ENCODE measurements around the gene HCFC1R1.

HCFC1R1 gene

GRCh38 chr16:3035972-3036725 is 12.4 kb upstream of the HCFC1R1 start:
- no peak for DNase-seq (ENCODE audit: low spot score)

- DNase-seq (ENCODE audit: low spot score), result no peak
Observed at GRCh38 chr16:3035289-3035971, 11.7 kb upstream of the HCFC1R1 start.

DNA sequence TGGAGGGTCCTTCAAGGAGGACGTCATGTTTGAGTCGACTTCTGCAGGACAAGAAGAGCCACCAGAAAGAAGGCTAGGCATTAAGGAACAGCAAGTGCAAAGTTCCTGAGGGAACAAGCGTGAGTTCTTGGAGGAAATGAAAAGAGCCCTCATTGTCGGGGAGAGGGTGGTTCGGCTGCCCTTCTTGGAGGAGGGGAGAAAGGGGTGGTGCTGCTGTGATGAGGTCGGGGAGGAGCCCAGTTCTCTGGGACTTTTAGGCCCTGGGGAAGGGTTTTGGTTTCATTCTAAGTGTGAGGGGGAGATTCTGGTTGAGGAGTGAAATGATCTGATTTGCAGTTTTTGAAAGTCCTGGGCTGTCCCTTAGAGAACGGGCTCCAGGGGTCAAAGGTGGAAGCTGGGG is 8.9 kb upstream of the HCFC1R1 start:
- DNase-seq (ENCODE audit: low spot score), result no peak

GRCh38 chr16:3030222-3031212 is 6.8 kb upstream of the HCFC1R1 start:
- DNase-seq (ENCODE audit: low spot score), result no peak

- peak; percentile 67 for DNase-seq (ENCODE audit: low spot score)
Observed at GRCh38 chr16:3029491-3030221, 5.9 kb upstream of the HCFC1R1 start.

- no peak for DNase-seq (ENCODE audit: low spot score)
Observed at GRCh38 chr16:3028716-3029319, 5.1 kb upstream of the HCFC1R1 start.

GRCh38 chr16:3027983-3028715 is 4.4 kb upstream of the HCFC1R1 start:
- peak; percentile 81 for DNase-seq (ENCODE audit: low spot score)

DNA sequence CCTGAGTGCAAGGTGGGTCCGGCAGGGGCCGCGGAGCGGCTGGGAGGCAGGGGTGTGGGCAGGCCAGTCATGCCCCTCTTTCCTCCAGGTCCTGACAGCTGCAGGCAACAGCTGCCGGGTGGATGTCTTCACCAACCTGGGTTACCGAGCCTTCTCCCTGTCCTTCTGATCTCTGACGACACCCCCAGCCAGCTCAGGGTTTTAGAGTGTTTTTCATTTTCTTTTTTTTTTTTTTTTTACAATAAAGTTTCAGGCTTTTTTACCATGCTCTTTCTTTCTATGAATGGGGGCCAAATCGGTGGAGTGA is 3.7 kb upstream of the HCFC1R1 start:
- DNase-seq (ENCODE audit: low spot score), result no peak

DNA sequence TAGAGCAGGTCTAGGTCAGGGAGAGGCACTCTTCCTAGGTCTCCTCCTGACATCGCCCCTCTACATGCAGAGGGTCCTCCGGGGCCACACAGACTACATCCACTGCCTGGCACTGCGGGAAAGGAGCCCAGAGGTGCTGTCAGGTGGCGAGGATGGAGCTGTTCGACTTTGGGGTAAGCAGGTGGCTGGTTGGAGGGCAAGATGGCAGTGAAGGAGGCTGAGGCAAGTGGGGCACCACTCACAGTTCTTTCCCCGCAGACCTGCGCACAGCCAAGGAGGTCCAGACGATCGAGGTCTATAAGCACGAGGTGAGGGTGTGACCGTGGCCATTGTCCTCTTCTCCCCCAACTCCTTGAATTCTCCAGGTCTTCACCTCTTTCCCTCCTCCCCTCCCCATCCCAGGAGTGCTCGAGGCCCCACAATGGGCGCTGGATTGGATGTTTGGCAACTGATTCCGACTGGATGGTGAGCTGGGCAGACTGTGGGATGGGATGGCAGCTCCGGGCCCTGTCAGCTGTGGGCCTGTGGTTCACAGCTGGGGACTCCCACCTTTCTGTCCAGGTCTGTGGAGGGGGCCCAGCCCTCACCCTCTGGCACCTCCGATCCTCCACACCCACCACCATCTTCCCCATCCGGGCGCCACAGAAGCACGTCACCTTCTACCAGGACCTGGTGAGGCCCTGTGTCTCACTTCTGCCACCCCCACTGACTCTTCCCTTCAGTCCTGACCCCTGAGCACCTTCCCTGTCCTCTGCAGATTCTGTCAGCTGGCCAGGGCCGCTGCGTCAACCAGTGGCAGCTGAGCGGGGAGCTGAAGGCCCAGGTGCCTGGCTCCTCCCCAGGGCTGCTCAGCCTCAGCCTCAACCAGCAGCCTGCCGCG is 3.1 kb upstream of the HCFC1R1 start:
- DNase-seq (ENCODE audit: low spot score), result no peak

DNA sequence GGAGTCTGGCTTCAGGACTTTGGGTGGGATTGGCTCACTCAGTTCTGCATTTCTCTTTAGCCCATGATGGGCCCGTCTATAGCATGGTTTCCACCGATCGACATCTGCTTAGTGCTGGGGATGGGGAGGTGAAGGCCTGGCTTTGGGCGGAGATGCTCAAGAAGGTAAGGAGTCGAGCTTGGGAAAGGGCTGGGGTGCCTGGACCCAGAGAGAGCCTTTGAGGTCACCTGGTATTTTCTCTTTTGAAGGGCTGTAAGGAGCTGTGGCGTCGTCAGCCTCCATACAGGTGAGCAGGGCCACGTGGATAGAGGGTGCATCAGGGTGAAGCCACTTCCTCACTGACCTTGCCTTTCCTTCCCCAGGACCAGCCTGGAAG is 2.2 kb upstream of the HCFC1R1 start:
- no peak for DNase-seq (ENCODE audit: low spot score)

DNA sequence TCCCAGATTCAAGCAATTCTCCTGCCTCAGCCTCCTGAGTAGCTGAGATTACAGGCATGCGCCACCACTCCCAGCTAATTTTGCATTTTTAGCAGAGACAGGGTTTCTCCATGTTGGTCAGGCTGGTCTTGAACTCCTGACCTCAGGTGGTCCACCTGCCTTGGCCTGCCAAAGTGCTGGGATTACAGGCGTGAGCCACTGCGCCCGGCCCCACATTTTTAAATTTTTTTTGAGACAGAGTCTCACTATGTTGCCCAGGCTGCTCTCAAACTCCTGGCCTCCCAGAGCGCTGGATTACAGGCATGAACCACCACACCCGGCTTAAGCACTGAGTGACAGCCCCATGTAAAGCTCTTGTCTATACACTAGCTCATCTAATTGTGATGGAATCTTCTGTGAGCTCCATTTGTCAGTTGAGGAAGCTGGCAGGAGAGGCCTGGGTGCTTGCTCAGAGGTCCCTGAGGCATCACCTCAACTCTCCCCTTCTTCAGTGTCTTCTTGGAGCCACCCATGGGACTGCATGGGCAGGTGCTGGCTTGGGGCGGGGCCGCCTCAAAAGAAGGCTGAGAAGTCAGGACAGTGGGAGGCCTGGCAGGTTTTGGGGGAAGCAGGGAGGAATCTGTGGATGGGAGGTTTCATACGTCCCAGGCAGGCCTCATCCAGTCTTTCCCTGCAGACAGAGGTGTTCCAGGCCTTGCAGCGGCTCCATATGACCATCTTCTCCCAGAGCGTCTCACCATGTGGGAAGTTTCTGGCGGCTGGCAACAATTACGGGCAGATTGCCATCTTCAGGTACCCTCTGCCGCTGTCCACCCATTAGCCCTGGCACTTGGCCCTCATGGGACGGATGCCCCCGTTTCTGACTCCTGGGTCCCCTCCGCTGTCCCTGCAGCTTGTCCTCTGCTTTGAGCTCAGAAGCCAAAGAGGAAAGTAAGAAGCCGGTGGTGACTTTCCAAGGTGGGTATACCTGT is 1.6 kb upstream of the HCFC1R1 start:
- no peak for DNase-seq (ENCODE audit: low spot score)

DNA sequence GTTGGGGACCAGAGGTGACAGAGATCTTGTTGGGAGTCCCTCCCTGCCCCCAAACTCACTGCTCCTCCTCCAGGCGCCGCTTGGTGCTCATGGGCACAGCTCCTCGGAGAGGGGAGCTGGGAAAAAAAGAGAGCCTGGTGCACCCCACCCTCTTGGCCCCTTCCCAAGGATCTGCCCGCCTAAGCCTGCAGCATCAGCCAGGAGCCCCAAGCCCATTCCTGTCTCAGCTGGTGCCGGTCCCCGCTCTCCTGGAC is 400 bp downstream of the HCFC1R1 start:
- DNase-seq (ENCODE audit: low spot score), result peak; percentile 78

- DNase-seq (ENCODE audit: low spot score), result peak; percentile 52
Observed at GRCh38 chr16:3022684-3023414, 893 bp downstream of the HCFC1R1 start.

DNA sequence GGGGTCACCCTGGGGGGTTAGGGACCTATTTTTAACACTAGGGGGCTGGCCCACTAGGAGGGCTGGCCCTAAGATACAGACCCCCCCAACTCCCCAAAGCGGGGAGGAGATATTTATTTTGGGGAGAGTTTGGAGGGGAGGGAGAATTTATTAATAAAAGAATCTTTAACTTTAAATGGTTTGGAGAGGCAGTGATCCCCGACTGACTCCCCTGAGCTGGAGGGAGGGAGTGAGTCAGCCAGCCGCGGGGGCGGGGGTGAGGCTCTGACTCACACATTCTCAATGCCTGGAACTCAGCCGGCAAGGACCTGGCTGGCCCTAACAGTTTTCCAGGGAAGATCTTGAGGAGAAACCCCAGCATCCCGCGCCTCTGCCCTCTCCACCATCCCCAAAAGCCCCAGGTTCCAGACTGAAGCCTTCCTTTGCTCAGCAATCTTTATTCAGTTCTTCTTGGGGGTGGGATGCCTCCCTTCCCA is 1.5 kb downstream of the HCFC1R1 start:
- peak; percentile 94 for DNase-seq (ENCODE audit: low spot score)

- DNase-seq (ENCODE audit: low spot score), result peak; percentile 91
Observed at GRCh38 chr16:3021449-3022207, 2.1 kb downstream of the HCFC1R1 start.

DNA sequence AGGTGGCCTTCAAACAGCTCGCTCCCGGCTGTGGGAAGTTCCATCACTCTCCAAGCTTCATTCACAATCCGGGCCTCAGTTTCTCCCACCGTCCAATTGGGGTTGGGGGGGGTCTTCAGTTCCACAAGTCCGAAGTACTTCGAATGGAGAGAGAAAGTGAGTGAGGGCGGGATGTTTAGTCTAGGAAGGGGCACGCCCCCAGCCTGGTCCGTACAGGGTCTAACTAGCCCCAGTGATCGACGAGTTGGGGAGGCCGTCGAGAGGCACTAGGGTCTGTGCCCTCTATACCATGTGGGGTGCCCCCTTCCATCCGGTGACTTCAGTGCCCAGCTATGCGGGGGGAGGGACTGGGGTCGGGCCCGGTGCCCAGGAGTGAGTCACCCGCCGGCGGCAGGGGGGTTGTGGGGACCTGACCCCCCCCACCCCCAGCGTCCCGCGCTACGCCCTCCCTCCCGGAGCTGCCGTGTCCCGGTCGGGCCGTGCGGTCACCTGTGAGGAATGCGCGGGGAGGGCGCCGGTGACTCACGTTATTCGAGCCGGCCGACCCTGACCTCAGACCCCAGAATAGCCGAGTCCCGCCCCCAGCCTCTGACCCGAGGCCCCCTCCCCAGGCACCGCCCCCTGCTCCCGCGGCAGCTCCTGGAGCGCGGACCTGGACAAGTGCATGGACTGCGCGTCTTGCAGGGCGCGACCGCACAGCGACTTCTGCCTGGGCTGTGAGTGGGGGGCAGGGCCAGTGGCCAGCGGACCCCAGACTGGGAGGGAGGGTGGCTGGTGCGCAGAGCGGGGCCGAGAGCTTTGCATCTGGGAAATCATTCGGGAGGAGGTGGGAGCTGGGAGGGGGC is 2.9 kb downstream of the HCFC1R1 start:
- peak; percentile 96 for DNase-seq (ENCODE audit: low spot score)

GRCh38 chr16:3020247-3020603 is 3.5 kb downstream of the HCFC1R1 start, which contains the start of gene TNFRSF12A:
Gene TNFRSF12A (plus strand): TSS chr16:3020368. CDS start chr16:3020398, 30 bp downstream.
- peak; percentile 96 for DNase-seq (ENCODE audit: low spot score)
